GM12878 (cell line): ENCODE results near the gene SRD5A1.

Experiments used
- RAD21 ChIP-seq: IDR thresholded peaks from 2 replicates; pipeline ENCODE4 v1.6.1; 2011; ENCODE audit warnings: mild to moderate bottlenecking, low read depth, low read length, moderate library complexity; ENCODE audit not compliant: insufficient read depth
- RELA ChIP-seq: fragments of 450-650 bp; IDR thresholded peaks from 2 replicates; pipeline ENCODE4 v1.8.0; 2014; ENCODE audit warnings: borderline replicate concordance; ENCODE audit not compliant: partially characterized antibody
- TAF1 ChIP-seq: IDR thresholded peaks from 2 replicates; pipeline ENCODE4 v1.6.1; 2011; ENCODE audit warnings: mild to moderate bottlenecking, low read depth, low read length, borderline replicate concordance

DNA sequence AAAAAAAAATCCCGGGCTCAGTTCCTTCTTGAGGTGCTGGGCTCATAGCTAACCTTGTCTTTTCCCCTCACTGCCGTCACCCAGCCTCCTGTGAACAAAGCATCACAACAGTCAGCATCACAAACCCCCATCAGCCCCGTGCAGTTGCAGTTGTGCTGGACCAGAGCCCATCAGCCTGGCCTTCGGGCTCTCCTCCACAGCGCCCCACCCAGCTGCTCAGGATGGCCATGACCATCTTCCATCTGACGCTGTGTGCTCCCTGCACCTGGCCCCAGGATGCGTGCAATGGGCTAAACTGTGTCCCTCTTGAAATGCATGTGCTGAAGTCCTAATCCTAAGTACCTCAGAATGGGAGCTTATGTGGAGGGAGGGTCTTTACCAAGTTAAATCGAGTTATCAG lies 48.5 kb upstream of the SRD5A1 start:
- no peak for TF ChIP-seq RAD21
- TF ChIP-seq RELA, result no peak
- no peak for TF ChIP-seq TAF1
